HepG2 (cell line): Measurements from ENCODE around the gene KIAA1549.

ENCODE experiments used
- CERS6 ChIP-seq: sonication (generic); formaldehyde crosslinking; IDR thresholded peaks from 2 replicates; pipeline ENCODE4 v1.5.0; 2020; ENCODE audit warnings: missing genetic modification reagents
- JUND ChIP-seq: sonication (generic); formaldehyde crosslinking; IDR thresholded peaks from 2 replicates; pipeline ENCODE4 v1.8.0; 2022; ENCODE audit warnings: mild to moderate bottlenecking, missing genetic modification reagents
- ZNF124 ChIP-seq: sonication (generic); formaldehyde crosslinking; IDR thresholded peaks from 2 replicates; pipeline ENCODE4 v1.4.0; 2020; ENCODE audit warnings: missing genetic modification reagents
- ZNF75D ChIP-seq: sonication (generic); formaldehyde crosslinking; IDR thresholded peaks from 2 replicates; pipeline ENCODE4 v1.8.1; 2023; ENCODE audit warnings: missing genetic modification reagents, mild to moderate bottlenecking, borderline replicate concordance
- ZNF776 ChIP-seq: sonication (generic); formaldehyde crosslinking; IDR thresholded peaks from 2 replicates; pipeline ENCODE4 v1.4.0; 2020; ENCODE audit warnings: mild to moderate bottlenecking, missing genetic modification reagents

GRCh38 chr7:138893258-138893657, 87.9 kb downstream of the KIAA1549 start:
- TF ChIP-seq ZNF776 (CRISPR knock-in tag) = no peak
- TF ChIP-seq ZNF75D (CRISPR knock-in tag) = no peak
- no peak for TF ChIP-seq JUND (CRISPR knock-in tag)
- TF ChIP-seq CERS6 (CRISPR knock-in tag) = no peak
- TF ChIP-seq ZNF124 = no peak
